Suprapubic skin (tissue), 3 donors: ENCODE results near the gene LGMN.

ENCODE experiments used
- CTCF ChIP-seq, 2 donors: fragments of 200-600 bp in 1 of 2; fragments of 450-650 bp in 1 of 2; sonication (generic) in 1 of 2; IDR thresholded peaks; one replicate each; pipeline ENCODE4 v1.5.1; 2016 to 2019; ENCODE audit warnings: antibody characterized with exemption in 2 of 2, mild to moderate bottlenecking in 1 of 2, moderate library complexity in 1 of 2
- EP300 ChIP-seq: sonication (generic); formaldehyde crosslinking; IDR thresholded peaks from one replicate; pipeline ENCODE4 v1.6.1; 2017; ENCODE audit warnings: antibody characterized with exemption
- POLR2A ChIP-seq, 2 donors: fragments of 450-650 bp; IDR thresholded peaks; one replicate each; pipeline ENCODE4 v1.6.1; 2017; ENCODE audit warnings: antibody characterized with exemption in 2 of 2, mild to moderate bottlenecking in 2 of 2, moderate library complexity in 2 of 2

GRCh38 chr14:92670160-92670559 lies 78.3 kb downstream of the LGMN start:
- TF ChIP-seq CTCF (IDR thresholded peaks at IDR 0.05) (no peak), EP300 (no peak), POLR2A (IDR thresholded peaks at IDR 0.05) (no peak)
